Muscle layer of colon (tissue), 2 donors: ENCODE measurements around the gene PCDHGB5.
"Not testable (repeated sequence)": the region's sequence is repeated elsewhere in the genome, so short reads cannot be mapped to it uniquely, and the experiment has no call there.

Experiments used
- H3K27ac ChIP-seq: one replicate; pipeline ENCODE4 v1.7.0; 2013; ENCODE audit warnings: low read depth, mild to moderate bottlenecking, low read length, moderate library complexity
- H3K27me3 ChIP-seq, 2 donors: one replicate each; pipeline ENCODE4 v1.7.0; 2013; ENCODE audit warnings: low read length in 2 of 2, mild to moderate bottlenecking in 2 of 2; ENCODE audit not compliant: insufficient read depth in 2 of 2, control insufficient read depth in 1 of 2
- H3K36me3 ChIP-seq: one replicate; pipeline ENCODE4 v1.7.0; 2013; ENCODE audit warnings: mild to moderate bottlenecking, low read length; ENCODE audit not compliant: insufficient read depth
- H3K4me1 ChIP-seq: one replicate; pipeline ENCODE4 v1.7.0; 2013; ENCODE audit warnings: mild to moderate bottlenecking, low read length; ENCODE audit not compliant: insufficient read depth
- H3K4me3 ChIP-seq, 2 donors: one replicate each; pipeline ENCODE4 v1.7.0; 2013; ENCODE audit warnings: low read length in 2 of 2, low read depth in 1 of 2, mild to moderate bottlenecking in 1 of 2, moderate library complexity in 1 of 2
- H3K9ac ChIP-seq: one replicate; pipeline ENCODE4 v1.7.0; 2013; ENCODE audit warnings: low read length
- H3K9me3 ChIP-seq: one replicate; pipeline ENCODE4 v1.7.0; 2013; ENCODE audit warnings: mild to moderate bottlenecking, low read length
- donor health status: abdominal sarcoma.
- donor health status: Adenocarcinoma of cecum.

PCDHGB5 gene

GRCh38 chr5:141397756-141398551 is at the start of gene PCDHGB5:
Gene PCDHGB5, plus strand, starts transcription at chr5:141397947. Its CDS starts 181 bp downstream, at chr5:141398128.
- not testable (repeated sequence) for H3K36me3 ChIP-seq, H3K4me1 ChIP-seq, H3K27me3 ChIP-seq, H3K9ac ChIP-seq, H3K27ac ChIP-seq
- peaks cover 71% of the 10 kb centered on the region for H3K9me3 ChIP-seq
- H3K4me3 ChIP-seq: peak within 1 kb of the TSS; percentile 20 to 22

- no peaks in the 10 kb centered on the region for H3K27me3 ChIP-seq
- H3K27ac ChIP-seq: no peak within 1 kb of the TSS
- no peaks in the 10 kb centered on the region for H3K4me1 ChIP-seq
- no peaks in the 10 kb centered on the region for H3K36me3 ChIP-seq
- peak within 1 kb of the TSS; percentile 4 to 42 for H3K4me3 ChIP-seq
- peaks cover 44% of the 10 kb centered on the region for H3K9me3 ChIP-seq
- no peak within 1 kb of the TSS for H3K9ac ChIP-seq
Measured at GRCh38 chr5:141349917-141350619, 47.7 kb upstream of the PCDHGB5 start, which contains the start of gene PCDHGB1. Gene PCDHGB1, plus strand, starts transcription at chr5:141350099. Its CDS starts 162 bp downstream, at chr5:141350261.

DNA sequence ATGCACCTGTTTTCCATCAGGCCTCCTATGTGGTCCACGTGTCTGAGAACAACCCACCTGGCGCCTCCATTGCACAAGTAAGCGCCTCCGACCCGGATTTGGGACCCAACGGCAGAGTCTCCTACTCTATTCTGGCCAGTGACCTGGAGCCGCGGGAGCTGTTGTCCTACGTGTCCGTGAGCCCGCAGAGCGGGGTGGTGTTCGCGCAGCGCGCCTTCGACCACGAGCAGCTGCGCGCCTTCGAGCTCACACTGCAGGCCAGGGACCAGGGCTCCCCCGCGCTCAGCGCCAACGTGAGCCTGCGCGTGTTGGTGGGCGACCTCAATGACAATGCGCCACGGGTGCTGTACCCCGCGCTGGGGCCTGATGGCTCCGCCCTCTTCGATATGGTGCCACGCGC is 46.2 kb upstream of the PCDHGB5 start:
- Histone ChIP-seq H3K27ac (no peak overlapping the region), H3K9me3 (peaks cover 55% of the 10 kb centered on the region), H3K4me3 (peak overlapping the region in 1 of 2 donors; percentile 42), H3K9ac (no peak overlapping the region), H3K4me1 (no peaks in the 10 kb centered on the region), H3K36me3 (no peaks in the 10 kb centered on the region), H3K27me3 (no peaks in the 10 kb centered on the region)

GRCh38 chr5:141354900-141355469 is 42.8 kb upstream of the PCDHGB5 start, which contains the start of gene PCDHGA4:
Gene PCDHGA4, plus strand, starts transcription at chr5:141355021. Its CDS starts 87 bp downstream, at chr5:141355108.
- Histone ChIP-seq H3K9me3 (peaks cover 48% of the 10 kb centered on the region), H3K4me3 (peak within 1 kb of the TSS; percentile 5 to 12), H3K36me3 (no peaks in the 10 kb centered on the region), H3K4me1 (no peaks in the 10 kb centered on the region), H3K9ac (no peak within 1 kb of the TSS), H3K27ac (no peak within 1 kb of the TSS), H3K27me3 (no peaks in the 10 kb centered on the region)

DNA sequence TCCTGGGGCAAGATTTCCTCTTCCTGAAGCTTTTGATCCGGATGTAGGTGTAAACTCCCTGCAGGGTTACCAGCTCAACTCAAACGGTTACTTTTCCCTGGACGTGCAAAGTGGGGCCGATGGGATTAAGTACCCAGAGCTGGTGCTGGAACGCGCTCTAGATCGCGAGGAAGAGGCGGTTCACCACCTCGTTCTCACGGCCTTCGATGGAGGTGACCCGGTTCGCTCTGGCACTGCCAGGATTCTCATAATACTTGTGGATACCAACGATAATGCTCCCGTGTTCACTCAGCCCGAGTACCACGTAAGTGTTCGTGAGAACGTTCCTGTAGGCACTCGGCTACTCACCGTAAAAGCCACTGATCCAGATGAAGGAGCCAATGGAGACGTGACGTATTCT is 42.1 kb upstream of the PCDHGB5 start:
- no peaks in the 10 kb centered on the region for H3K4me1 ChIP-seq
- no peak overlapping the region for H3K27ac ChIP-seq
- peaks cover 48% of the 10 kb centered on the region for H3K9me3 ChIP-seq
- H3K9ac ChIP-seq: no peak overlapping the region
- H3K36me3 ChIP-seq: no peaks in the 10 kb centered on the region
- H3K27me3 ChIP-seq: no peaks in the 10 kb centered on the region
- H3K4me3 ChIP-seq: peak overlapping the region; percentile 5 to 12

GRCh38 chr5:141356133-141356532 is 41.6 kb upstream of the PCDHGB5 start:
- peak overlapping the region in 1 of 2 donors; percentile 5 for H3K4me3 ChIP-seq
- H3K9me3 ChIP-seq: peaks cover 48% of the 10 kb centered on the region
- H3K4me1 ChIP-seq: no peaks in the 10 kb centered on the region

DNA sequence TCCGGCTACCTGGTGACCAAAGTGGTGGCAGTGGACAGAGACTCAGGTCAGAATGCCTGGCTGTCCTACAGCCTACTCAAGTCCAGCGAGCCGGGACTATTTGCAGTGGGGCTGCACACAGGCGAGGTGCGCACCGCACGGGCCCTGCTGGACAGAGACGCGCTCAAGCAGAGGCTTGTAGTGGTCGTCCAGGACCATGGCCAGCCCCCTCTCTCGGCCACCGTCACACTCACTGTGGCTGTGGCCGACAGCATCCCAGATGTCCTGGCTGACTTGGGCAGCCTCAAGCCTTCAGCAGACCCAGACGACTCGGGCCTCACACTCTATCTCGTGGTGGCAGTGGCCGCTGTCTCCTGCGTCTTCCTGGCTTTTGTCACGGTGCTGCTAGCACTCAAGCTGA is 40.8 kb upstream of the PCDHGB5 start:
- H3K36me3 ChIP-seq: no peaks in the 10 kb centered on the region
- H3K9me3 ChIP-seq: peaks cover 48% of the 10 kb centered on the region
- H3K27ac ChIP-seq: no peak overlapping the region
- no peaks in the 10 kb centered on the region for H3K27me3 ChIP-seq
- H3K4me3 ChIP-seq: peak overlapping the region in 1 of 2 donors; percentile 5
- no peaks in the 10 kb centered on the region for H3K4me1 ChIP-seq
- no peak overlapping the region for H3K9ac ChIP-seq

More at GRCh38 chr5:141356133-141356532, 41.6 kb upstream of the PCDHGB5 start:
- Histone ChIP-seq H3K27ac (no peak overlapping the region), H3K36me3 (no peaks in the 10 kb centered on the region), H3K27me3 (no peaks in the 10 kb centered on the region), H3K9ac (no peak overlapping the region)

GRCh38 chr5:141359790-141360426 is 37.8 kb upstream of the PCDHGB5 start, which contains the start of gene PCDHGB2:
Gene PCDHGB2, plus strand, starts transcription at chr5:141359994. Its CDS starts 142 bp downstream, at chr5:141360136.
- Histone ChIP-seq H3K4me1 (no peaks in the 10 kb centered on the region), H3K27ac (no peak within 1 kb of the TSS), H3K27me3 (no peaks in the 10 kb centered on the region), H3K9me3 (peaks cover 56% of the 10 kb centered on the region), H3K9ac (no peak within 1 kb of the TSS), H3K36me3 (no peaks in the 10 kb centered on the region), H3K4me3 (peak within 1 kb of the TSS; percentile 11 to 14)

DNA sequence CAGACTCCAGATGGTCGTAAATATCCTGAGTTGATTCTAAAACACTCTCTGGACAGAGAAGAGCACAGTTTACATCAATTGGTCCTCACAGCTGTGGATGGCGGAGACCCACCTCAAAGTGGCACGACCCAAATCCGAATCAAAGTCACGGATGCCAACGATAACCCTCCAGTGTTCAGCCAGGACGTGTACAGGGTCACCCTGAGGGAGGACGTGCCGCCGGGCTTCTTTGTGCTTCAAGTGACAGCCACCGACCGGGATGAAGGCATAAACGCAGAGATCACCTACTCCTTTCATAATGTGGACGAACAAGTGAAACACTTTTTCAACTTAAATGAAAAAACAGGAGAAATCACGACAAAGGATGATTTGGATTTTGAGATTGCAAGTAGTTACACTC is 37.1 kb upstream of the PCDHGB5 start:
- Histone ChIP-seq H3K36me3 (no peaks in the 10 kb centered on the region), H3K9ac (no peak overlapping the region), H3K4me1 (no peaks in the 10 kb centered on the region), H3K27ac (no peak overlapping the region), H3K4me3 (peak overlapping the region in 1 of 2 donors; percentile 14), H3K27me3 (no peaks in the 10 kb centered on the region), H3K9me3 (peaks cover 57% of the 10 kb centered on the region)

- Histone ChIP-seq H3K4me1 (no peaks in the 10 kb centered on the region), H3K27me3 (no peaks in the 10 kb centered on the region), H3K36me3 (no peaks in the 10 kb centered on the region), H3K4me3 (no peak overlapping the region), H3K27ac (no peak overlapping the region), H3K9me3 (peaks cover 58% of the 10 kb centered on the region), H3K9ac (no peak overlapping the region)
Measured at GRCh38 chr5:141362719-141363118, 35.0 kb upstream of the PCDHGB5 start.
